Measurements from ENCODE around the gene RAI14. TPM values are rescaled to one million over a fixed set of nuclear protein-coding genes. Genes with fewer than 3 reads are reported as not detected.
"Not testable (repeated sequence)": the region's sequence is repeated elsewhere in the genome, so short reads cannot be mapped to it uniquely, and the experiment has no call there.

The RAI14 gene
- total RNA-seq, 6 experiments from 2014 or later, result 256 to 360 (median 323) TPM

DNA sequence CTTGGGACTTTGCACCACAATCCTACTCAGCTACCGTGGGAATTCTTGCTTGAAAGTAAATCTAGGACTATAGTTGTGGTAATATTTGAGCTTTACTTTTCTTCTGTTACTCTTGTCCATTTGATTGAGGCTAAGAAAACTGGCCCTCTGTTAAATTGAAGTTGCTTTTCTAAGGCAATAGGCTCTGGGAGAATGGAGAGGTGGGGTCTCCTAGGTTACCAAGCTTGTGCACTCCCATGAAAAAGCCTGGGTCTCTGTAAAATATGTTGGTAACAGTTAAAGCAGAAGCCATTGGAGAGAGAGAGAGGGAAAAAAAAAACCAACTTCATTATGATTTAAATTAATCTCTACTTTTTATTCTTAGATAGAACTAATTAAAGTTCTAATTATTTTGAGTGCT is 68.6 kb downstream of the RAI14 start:
- no peak for TF ChIP-seq CTCF (IDR thresholded peaks at IDR 0.05)
- H3K36me3 Mint-ChIP-seq (ENCODE audit: low read depth), result peaks cover 63% of the 10 kb centered on the region
- no peak for DNase-seq
- H3K4me1 Mint-ChIP-seq (ENCODE audit: low read depth), result peaks cover 32% of the 10 kb centered on the region
- H3K4me3 Mint-ChIP-seq, result no peak overlapping the region
- H3K9me3 Mint-ChIP-seq, result peaks cover 17% of the 10 kb centered on the region
- no peak overlapping the region for H3K27ac Mint-ChIP-seq
- H3K27me3 Mint-ChIP-seq (ENCODE audit: insufficient read depth), result no peaks in the 10 kb centered on the region; the same call in 1 of the 2 replicates

- H3K27ac Mint-ChIP-seq; H3K27me3 Mint-ChIP-seq (ENCODE audit: insufficient read depth); H3K4me3 Mint-ChIP-seq; DNase-seq: not testable (repeated sequence)
- Mint-ChIP-seq H3K36me3 (ENCODE audit: low read depth) (peaks cover 57% of the 10 kb centered on the region), H3K9me3 (peaks cover 17% of the 10 kb centered on the region), H3K4me1 (ENCODE audit: low read depth) (peaks cover 28% of the 10 kb centered on the region)
These were observed 71.1 kb downstream of the RAI14 start for GRCh38 chr5:34727166-34727749.

- peaks cover 17% of the 10 kb centered on the region for H3K9me3 Mint-ChIP-seq
- no peak overlapping the region for H3K4me3 Mint-ChIP-seq
These were observed 72.1 kb downstream of the RAI14 start for GRCh38 chr5:34728236-34728635.

GRCh38 chr5:34731435-34732232 is 75.5 kb downstream of the RAI14 start:
- peaks cover 61% of the 10 kb centered on the region for H3K4me1 Mint-ChIP-seq (ENCODE audit: low read depth)
- no peak overlapping the region for H3K4me3 Mint-ChIP-seq
- H3K27me3 Mint-ChIP-seq (ENCODE audit: insufficient read depth), result no peaks in the 10 kb centered on the region; the same call in none of the 2 replicates
- no peak for TF ChIP-seq CTCF (IDR thresholded peaks at IDR 0.05)
- no peak for DNase-seq
- peaks cover 67% of the 10 kb centered on the region for H3K36me3 Mint-ChIP-seq (ENCODE audit: low read depth)
- H3K9me3 Mint-ChIP-seq, result peaks cover 12% of the 10 kb centered on the region
- H3K27ac Mint-ChIP-seq, result peak overlapping the region; percentile 43; the same call in 1 of the 2 replicates

More at GRCh38 chr5:34728236-34728635, 72.1 kb downstream of the RAI14 start:
- no peak for TF ChIP-seq CTCF (IDR thresholded peaks at IDR 0.05)
- Mint-ChIP-seq H3K36me3 (ENCODE audit: low read depth) (peaks cover 56% of the 10 kb centered on the region), H3K4me1 (ENCODE audit: low read depth) (peaks cover 27% of the 10 kb centered on the region), H3K27ac (no peak overlapping the region), H3K27me3 (ENCODE audit: insufficient read depth) (no peaks in the 10 kb centered on the region; the same call in none of the 2 replicates)
- DNase-seq, result no peak

DNA sequence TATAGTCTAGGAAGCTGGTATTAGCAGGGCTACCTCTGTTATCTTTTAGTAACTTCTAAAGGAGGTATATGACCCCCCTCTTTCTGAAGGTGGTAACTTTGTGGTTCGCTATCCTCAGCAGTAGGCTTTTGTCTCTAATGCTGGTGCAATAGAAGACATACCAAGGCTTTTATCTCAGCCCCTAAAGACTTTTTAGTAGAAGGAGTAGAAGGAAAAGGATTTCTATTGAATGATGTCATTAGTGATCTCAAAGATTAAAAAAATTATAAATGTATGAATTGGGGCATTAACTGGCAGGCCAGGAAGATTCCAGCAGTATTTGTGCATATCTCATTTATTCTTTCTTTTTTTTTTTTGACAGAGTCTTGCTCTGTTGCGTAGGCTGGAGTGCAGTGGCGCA is 78.2 kb downstream of the RAI14 start:
- TF ChIP-seq CTCF (IDR thresholded peaks at IDR 0.05), result no peak
- Mint-ChIP-seq H3K4me1 (ENCODE audit: low read depth) (peaks cover 66% of the 10 kb centered on the region), H3K36me3 (ENCODE audit: low read depth) (peaks cover 65% of the 10 kb centered on the region), H3K27ac (peak overlapping the region; percentile 54), H3K9me3 (no peaks in the 10 kb centered on the region), H3K4me3 (no peak overlapping the region), H3K27me3 (ENCODE audit: insufficient read depth) (no peaks in the 10 kb centered on the region; the same call in none of the 2 replicates)
- DNase-seq, result no peak

Measured in HFFc6 (cell line).